ENCODE results near the gene ENDOV.

GRCh38 chr17:80372922-80373570 is 41.9 kb upstream of the ENDOV start:
- TF ChIP-seq CTCF (conservative IDR thresholded peaks at IDR 0.05; ENCODE audit: low read depth, low read length) (no peak), EZH2 (IDR thresholded peaks at IDR 0.05; ENCODE audit: borderline replicate concordance, low read depth, low read length, poor library complexity, severe bottlenecking) (no peak)
